Posterior cingulate gyrus (tissue), 11 donors: ENCODE results near the gene TBC1D22A.

ENCODE experiments used
- DNase-seq, 10 donors: peaks; one replicate each; pipeline versions ENCODE4 v3.0.0 to v3.0.0-alpha.2; 2020 to 2021; ENCODE audit warnings: mixed read lengths in 3 of 10
- intact Hi-C: fragments of 100-400 bp; cut with DNase I; formaldehyde crosslinking; loops from one replicate; pipeline ENCODE4 v1.15.1; 2023

TBC1D22A gene

GRCh38 chr22:47067321-47067890 is 305.0 kb downstream of the TBC1D22A start:
- intact Hi-C loops = no loop called here
- DNase-seq = peak in 3 of 10 donors; percentile 11 to 54 (median 13)

GRCh38 chr22:47067911-47068625 is 305.6 kb downstream of the TBC1D22A start:
- DNase-seq = peak in 3 of 10 donors; percentile 7 to 70 (median 40)
- intact Hi-C loops = no loop called here

- DNase-seq = no peak
- intact Hi-C loops = no loop called here
Measured at GRCh38 chr22:47068626-47068996, 306.2 kb downstream of the TBC1D22A start.

- DNase-seq = peak in 3 of 10 donors; percentile 7 to 63 (median 23)
- intact Hi-C loops = no loop called here
Measured at GRCh38 chr22:47069270-47069669, 306.8 kb downstream of the TBC1D22A start.

GRCh38 chr22:47071078-47071806 is 308.8 kb downstream of the TBC1D22A start:
- intact Hi-C loops = no loop called here
- peak in 3 of 10 donors; percentile 7 to 68 (median 52) for DNase-seq

GRCh38 chr22:47071807-47072641 is 309.6 kb downstream of the TBC1D22A start:
- peak in 3 of 10 donors; percentile 14 to 59 (median 38) for DNase-seq
- intact Hi-C loops = no loop called here

GRCh38 chr22:47072642-47072967 is 310.2 kb downstream of the TBC1D22A start:
- intact Hi-C loops = no loop called here
- DNase-seq = peak in 1 of 10 donors; percentile 73

GRCh38 chr22:47073075-47073474 is 310.6 kb downstream of the TBC1D22A start:
- DNase-seq = peak in 1 of 10 donors; percentile 42
- intact Hi-C loops = no loop called here

GRCh38 chr22:47074105-47074504 is 311.7 kb downstream of the TBC1D22A start:
- DNase-seq = peak in 1 of 10 donors; percentile 33
- intact Hi-C loops = no loop called here

- intact Hi-C loops = no loop called here
- no peak for DNase-seq
Measured at GRCh38 chr22:47075568-47075967, 313.1 kb downstream of the TBC1D22A start.

- intact Hi-C loops = no loop called here
- DNase-seq = no peak
Measured at GRCh38 chr22:47076758-47077157, 314.3 kb downstream of the TBC1D22A start.

- DNase-seq = no peak
- intact Hi-C loops = no loop called here
Measured at GRCh38 chr22:47080100-47080499, 317.6 kb downstream of the TBC1D22A start.

- intact Hi-C loops = no loop called here
- DNase-seq = no peak
Measured at GRCh38 chr22:47082505-47082904, 320.1 kb downstream of the TBC1D22A start.

- no peak for DNase-seq
- intact Hi-C loops = no loop called here
Measured at GRCh38 chr22:47083379-47083986, 321.0 kb downstream of the TBC1D22A start.

- DNase-seq = no peak
- intact Hi-C loops = no loop called here
Measured at GRCh38 chr22:47084226-47084625, 321.8 kb downstream of the TBC1D22A start.

- intact Hi-C loops = no loop called here
- DNase-seq = peak in 1 of 10 donors; percentile 39
Measured at GRCh38 chr22:47086596-47087248, 324.3 kb downstream of the TBC1D22A start.

- peak in 1 of 10 donors; percentile 54 for DNase-seq
Measured at GRCh38 chr22:47088480-47089158, 326.2 kb downstream of the TBC1D22A start.

GRCh38 chr22:47089374-47089773 is 326.9 kb downstream of the TBC1D22A start:
- DNase-seq = peak in 1 of 10 donors; percentile 77

More at GRCh38 chr22:47088480-47089158, 326.2 kb downstream of the TBC1D22A start:
- intact Hi-C loops = no loop called here

More at GRCh38 chr22:47089374-47089773, 326.9 kb downstream of the TBC1D22A start:
- intact Hi-C loops = no loop called here
